GM21576 (cell line): ENCODE data around the gene PCDH7.

Source experiments
- ATAC-seq: cut with Tn5 transposase; IDR thresholded peaks from one replicate; pipeline ENCODE4 v1.9.1; 2021; ENCODE audit warnings: mild to moderate bottlenecking, moderate library complexity; ENCODE audit not compliant: unreplicated experiment

PCDH7 gene

GRCh38 chr4:30726090-30726675 lies 6.0 kb downstream of the PCDH7 start:
- ATAC-seq = no peak

- ATAC-seq = no peak
Observed at GRCh38 chr4:30727409-30727808, 7.2 kb downstream of the PCDH7 start.

DNA sequence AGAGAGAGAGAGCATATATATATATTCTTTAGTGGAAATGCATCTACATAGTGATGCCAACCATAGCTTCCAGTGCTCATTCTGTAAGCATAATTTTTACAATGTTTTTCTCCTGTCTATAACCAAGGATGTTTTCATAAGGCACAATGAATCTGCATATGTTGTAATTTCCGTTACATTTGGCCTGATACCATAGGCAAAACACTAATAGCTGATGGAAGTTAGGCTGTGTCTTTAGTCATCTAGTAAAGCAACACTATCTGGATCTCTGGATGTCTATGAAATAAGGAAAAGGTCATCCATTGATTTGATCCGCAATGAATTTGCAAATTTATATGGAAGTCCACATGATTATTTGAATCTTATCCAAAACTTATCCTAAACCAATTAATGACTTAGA lies 8.1 kb downstream of the PCDH7 start:
- no peak for ATAC-seq

DNA sequence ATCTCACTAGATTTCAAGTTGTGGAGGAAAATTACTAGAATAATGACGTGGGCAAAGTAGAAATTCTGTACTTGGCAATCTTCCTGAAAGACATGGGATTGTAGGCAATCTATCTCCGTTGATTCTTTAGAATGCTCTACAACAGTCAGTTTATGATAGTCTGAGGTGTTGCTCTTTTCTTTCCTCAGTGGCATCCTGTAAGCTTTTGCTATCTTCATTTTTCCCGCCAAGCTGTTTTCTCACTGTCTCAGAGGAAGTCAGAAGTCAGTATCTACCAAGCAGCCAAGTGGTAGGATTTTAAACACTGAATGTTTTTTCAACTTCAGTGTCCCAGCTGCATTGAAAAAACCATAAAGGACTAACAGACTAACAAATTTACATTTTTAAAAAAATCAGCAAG lies 23.7 kb downstream of the PCDH7 start:
- no peak for ATAC-seq

DNA sequence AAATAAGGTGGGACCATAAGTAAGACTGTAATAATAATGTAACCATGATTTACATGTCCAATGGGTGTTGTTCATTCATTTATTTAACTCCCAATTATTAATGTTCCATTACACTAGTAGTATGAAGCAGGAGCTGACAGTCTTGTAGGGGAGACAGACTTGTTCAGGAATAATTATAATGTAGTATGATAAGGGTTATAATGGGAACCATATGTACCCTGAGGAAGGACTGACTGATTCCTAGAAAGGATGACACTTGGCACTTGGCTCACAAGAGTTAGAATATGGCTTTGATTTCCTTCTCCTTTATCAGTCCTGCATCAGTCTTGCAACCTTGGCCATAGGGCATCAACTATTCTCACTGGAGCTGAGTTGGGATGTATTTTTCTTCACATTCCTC lies 24.2 kb downstream of the PCDH7 start:
- no peak for ATAC-seq

GRCh38 chr4:30744957-30745640 lies 24.9 kb downstream of the PCDH7 start:
- ATAC-seq = no peak

DNA sequence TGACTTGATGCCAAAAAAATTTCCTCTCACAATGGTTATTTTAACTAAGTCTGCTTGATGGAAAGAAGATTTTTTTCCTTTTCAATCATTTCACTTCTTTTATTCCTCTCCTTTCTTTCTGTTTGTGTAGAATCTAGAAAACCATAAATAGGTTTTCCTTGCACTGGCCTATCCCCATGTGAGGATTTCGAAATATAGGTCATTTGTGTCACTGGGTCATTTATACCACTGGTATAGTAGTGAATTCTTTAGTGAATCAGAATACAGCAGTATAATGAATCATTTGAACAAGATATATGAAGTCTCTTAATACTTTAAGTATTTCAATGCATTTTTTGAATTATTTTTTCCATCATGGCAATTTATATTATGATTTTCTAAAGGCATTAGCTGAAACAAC lies 26.6 kb downstream of the PCDH7 start:
- no peak for ATAC-seq

DNA sequence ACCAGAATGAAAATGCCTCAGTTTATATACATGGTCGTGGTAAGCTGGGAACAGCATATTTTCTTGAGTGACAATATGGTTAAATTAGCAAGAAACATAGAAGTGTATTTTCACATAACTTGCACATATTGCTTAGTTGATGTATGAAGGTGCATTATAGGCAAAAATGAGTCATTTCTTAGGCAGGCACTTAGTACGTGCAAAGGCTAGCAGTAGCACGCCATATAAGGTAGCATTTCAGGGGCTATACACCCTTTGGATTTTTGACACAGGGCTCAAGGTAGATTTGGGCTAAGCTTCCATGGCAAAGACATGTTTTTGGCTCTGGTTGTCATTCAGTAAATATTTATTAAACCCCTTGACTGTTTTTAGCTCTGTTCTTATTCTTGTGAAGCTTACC lies 33.1 kb downstream of the PCDH7 start:
- no peak for ATAC-seq

DNA sequence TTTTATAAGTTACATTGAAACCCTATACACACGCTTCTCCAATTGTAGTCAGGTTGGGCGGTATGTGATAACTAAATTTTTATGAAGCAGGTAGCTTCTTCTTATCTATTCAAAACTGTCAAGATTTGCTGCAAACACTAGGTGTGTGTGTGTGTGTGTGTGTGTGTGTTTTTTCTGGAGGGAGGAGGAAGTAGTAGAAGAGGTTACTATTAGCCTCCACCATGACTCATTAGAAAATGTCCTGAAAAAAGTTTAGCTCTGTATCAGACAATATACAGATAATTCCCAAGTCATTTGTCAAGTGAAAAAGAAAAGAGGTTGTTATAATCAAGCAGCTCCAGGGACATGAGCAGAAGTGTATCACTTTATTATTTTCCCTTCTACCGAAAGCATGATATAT lies 33.9 kb downstream of the PCDH7 start:
- no peak for ATAC-seq

GRCh38 chr4:30755346-30755745 lies 35.2 kb downstream of the PCDH7 start:
- no peak for ATAC-seq

DNA sequence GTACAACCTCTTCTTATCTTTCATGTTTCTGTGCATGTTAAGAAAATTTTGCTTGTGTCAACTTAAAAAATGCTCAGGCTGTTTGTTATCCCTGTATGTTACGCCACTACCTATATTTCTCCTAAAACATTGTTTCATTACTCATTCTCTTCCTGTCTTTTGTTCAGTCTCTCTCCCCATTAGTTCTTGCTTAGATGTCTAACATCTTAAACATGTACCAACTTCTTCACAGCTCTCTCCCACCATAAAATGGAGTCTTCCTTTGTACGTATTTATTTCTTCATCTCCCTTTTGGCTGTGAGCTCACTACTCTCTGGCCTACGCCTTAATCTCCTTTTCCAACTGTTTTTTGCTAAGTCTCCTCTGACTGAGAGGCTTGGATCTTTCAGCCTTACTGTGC lies 36.4 kb downstream of the PCDH7 start:
- ATAC-seq = no peak

GRCh38 chr4:30757357-30757756 lies 37.2 kb downstream of the PCDH7 start:
- ATAC-seq = no peak

GRCh38 chr4:30760551-30760950 lies 40.4 kb downstream of the PCDH7 start:
- ATAC-seq = no peak

DNA sequence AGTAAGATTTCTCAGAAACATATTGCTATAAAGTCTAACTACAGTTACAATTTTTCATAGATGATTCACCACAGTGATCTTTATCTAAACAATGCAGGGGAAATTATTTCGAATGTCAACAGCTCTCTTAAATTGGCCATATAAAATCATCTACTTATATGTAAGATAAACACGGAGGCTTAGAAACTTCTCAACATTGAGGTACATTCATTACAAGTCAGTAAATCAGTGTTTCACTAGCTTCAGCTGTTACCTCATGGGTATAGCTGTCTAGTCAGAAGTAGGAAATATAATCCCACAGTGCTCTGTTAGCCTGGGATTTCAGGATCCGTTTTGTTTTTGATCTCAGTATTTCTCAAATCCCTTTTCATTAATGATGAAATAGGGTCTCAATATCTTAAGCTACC lies 43.2 kb downstream of the PCDH7 start:
- no peak for ATAC-seq

- ATAC-seq = no peak
Observed at GRCh38 chr4:30765022-30765421, 44.9 kb downstream of the PCDH7 start.

- no peak for ATAC-seq
Observed at GRCh38 chr4:30767147-30767845, 47.1 kb downstream of the PCDH7 start.

GRCh38 chr4:30768277-30768676 lies 48.1 kb downstream of the PCDH7 start:
- ATAC-seq = no peak

DNA sequence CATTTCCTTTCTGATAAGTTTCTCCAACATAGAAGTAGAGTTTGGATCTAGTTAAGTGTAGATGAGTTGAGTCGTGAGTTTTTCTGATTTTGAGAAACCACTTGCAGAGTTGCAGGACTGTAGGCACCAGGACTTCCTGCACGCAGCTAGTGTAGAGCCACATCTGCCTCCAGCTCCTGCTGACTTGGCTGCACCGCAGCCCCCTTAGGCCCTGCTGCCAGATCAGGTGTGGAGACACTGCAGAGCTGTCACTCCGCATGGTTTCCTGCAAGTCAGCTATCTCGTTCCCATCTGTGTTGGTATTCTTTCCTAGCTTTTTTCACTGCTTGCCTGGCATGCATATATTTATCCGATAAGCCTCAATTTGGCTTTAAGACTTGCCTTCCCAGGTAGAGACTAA lies 48.9 kb downstream of the PCDH7 start:
- ATAC-seq = no peak

DNA sequence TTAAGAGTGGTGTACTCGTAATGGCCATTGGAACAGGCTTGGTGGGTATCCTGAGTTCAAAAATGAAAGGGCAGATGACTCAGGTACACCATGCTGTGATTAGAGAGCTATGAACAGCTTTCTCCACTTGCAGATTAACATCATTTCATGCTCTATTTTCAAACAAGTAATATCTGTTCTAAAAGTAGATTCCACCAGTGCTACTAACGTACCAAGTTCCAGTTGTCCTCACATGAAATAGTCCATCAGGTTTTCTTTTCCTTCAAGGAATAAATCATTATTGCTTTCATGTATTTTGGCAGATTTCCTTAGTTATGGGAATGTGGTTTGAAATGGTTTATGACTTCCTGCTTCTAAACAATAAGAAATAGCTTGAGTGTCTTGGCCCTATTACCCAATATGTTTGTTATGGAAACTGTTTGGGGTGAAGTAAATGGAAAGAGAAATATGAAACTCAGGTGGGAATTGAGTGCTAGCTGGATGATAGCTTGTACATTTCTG lies 49.9 kb downstream of the PCDH7 start:
- ATAC-seq = no peak

DNA sequence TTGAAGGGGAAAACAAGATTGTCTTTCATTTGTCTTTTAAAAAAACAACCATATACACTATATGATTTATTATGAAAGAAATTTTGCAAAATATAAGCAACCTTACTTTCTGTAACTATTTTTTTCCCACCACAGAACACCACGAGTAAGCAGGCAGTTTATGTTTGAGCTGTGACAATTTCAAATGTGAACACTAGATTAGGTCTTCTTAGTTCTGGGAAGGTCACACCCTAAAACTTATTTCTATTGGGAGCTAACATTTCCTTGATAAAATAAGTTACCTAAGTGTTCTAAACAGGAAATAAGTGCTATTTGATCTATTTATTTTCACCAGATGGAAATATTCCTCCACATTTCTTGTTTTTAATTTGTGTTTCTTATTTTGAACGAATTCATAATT lies 50.6 kb downstream of the PCDH7 start:
- no peak for ATAC-seq

DNA sequence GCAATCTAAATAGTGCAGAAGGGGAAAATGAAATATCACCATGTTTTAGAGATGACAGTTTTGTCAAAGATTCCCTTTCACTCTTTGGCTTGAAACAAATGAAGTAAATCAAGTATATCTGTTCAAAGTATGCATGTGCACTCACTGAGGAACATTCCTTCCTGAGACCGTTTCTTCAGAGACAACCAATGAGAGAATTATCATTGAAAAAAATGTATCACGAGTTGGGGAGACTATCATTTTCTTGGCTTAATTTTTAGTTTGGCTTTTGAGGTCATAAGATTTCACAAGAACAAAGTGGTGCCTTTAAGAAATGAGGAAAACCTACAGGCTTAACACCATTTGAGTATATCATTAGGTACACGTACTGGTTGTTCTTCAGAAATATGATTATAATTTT lies 56.3 kb downstream of the PCDH7 start:
- ATAC-seq = no peak

DNA sequence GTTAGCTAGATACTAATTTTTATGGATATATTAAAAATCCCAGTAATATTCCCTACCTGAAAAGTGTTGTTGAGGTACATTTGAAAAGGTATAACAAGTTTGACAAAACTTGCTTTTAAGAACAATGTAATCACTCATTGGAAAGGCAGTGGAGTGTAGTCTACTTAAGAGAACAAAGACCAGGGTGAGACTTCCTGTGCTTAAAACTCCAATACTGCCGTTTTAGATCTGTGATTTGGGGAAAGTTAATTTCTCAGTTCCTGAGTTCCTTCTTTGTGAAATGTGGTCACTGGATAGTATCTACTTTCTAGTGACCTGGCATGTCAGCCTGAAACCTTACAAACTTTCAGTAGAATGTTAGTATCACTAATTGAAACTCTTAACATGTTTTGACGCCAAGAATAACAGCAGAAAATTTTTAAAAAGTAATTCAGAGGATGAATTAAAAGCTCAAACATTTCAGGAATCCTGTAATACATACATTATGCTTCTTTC lies 56.8 kb downstream of the PCDH7 start:
- ATAC-seq = no peak
